Keratinocyte (primary cell): ENCODE measurements around the gene ARPC5.

Experiments used
- EZH2 ChIP-seq: IDR thresholded peaks from one replicate; pipeline ENCODE4 v1.6.1; 2012; ENCODE audit warnings: inconsistent platforms, mild to moderate bottlenecking, low read length, moderate library complexity
- TF ChIP-seq, protein P1 (sequence below), 3 experiments: IDR thresholded peaks in 1 of 3; conservative IDR thresholded peaks in 1 of 3; optimal IDR thresholded peaks in 1 of 3; 2 replicates in 2 of 3; 3 replicates in 1 of 3; pipeline versions ENCODE3 to v1.5.1; 2011; ENCODE audit warnings: low read length in 3 of 3, mild to moderate bottlenecking in 3 of 3, moderate library complexity in 2 of 3, control low read depth in 1 of 3, inconsistent platforms in 1 of 3; ENCODE audit not compliant: insufficient read depth in 2 of 3; ENCODE audit errors: extremely low read depth in 1 of 3

- no peak for TF ChIP-seq EZH2
- TF ChIP-seq, protein P1, sequence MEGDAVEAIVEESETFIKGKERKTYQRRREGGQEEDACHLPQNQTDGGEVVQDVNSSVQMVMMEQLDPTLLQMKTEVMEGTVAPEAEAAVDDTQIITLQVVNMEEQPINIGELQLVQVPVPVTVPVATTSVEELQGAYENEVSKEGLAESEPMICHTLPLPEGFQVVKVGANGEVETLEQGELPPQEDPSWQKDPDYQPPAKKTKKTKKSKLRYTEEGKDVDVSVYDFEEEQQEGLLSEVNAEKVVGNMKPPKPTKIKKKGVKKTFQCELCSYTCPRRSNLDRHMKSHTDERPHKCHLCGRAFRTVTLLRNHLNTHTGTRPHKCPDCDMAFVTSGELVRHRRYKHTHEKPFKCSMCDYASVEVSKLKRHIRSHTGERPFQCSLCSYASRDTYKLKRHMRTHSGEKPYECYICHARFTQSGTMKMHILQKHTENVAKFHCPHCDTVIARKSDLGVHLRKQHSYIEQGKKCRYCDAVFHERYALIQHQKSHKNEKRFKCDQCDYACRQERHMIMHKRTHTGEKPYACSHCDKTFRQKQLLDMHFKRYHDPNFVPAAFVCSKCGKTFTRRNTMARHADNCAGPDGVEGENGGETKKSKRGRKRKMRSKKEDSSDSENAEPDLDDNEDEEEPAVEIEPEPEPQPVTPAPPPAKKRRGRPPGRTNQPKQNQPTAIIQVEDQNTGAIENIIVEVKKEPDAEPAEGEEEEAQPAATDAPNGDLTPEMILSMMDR (optimal IDR thresholded peaks at IDR 0.05 in 1 of 3, IDR thresholded peaks at IDR 0.05 in 1 of 3, conservative IDR thresholded peaks at IDR 0.05 in 1 of 3; ENCODE audit: extremely low read depth in 1 of 3, insufficient read depth in 2 of 3, low read length in 3 of 3): no peak
These were observed 33.1 kb downstream of the ARPC5 start for GRCh38 chr1:183602510-183602909.
